Esophagus mucosa (tissue), 1 donor: ENCODE data around the gene TPST2. TPM values are rescaled to one million over a fixed set of nuclear protein-coding genes. Genes with fewer than 3 reads are reported as not detected.

Experiments used
- ATAC-seq: fragments of 200-7000 bp; cut with Tn5 transposase; one replicate; pipeline ENCODE4 v1.9.1; 2020
- total RNA-seq: library from RNA; stranded (reverse); gene quantifications from one replicate; pipeline ENCODE4 v1.2.4, GENCODE V29; 2023
- donor health status: DM: yes; HTN: yes; CAD: no.

The TPST2 gene
- total RNA-seq, 1 donor from 2014 or later: 17.5 TPM

GRCh38 chr22:26579331-26579886 is 10.5 kb downstream of the TPST2 start:
- peak; percentile 42 for ATAC-seq

GRCh38 chr22:26577081-26577480 is 12.9 kb downstream of the TPST2 start:
- no peak for ATAC-seq

- no peak for ATAC-seq
Observed at GRCh38 chr22:26576026-26576680, 13.8 kb downstream of the TPST2 start.

- ATAC-seq: no peak
Observed at GRCh38 chr22:26574001-26574723, 15.8 kb downstream of the TPST2 start.

- ATAC-seq: no peak
Observed at GRCh38 chr22:26573026-26573662, 16.8 kb downstream of the TPST2 start.

GRCh38 chr22:26570864-26571525 is 18.9 kb downstream of the TPST2 start:
- no peak for ATAC-seq

GRCh38 chr22:26570115-26570514 is 19.8 kb downstream of the TPST2 start:
- no peak for ATAC-seq

- peak; percentile 88 for ATAC-seq
Observed at GRCh38 chr22:26568207-26568706, 21.7 kb downstream of the TPST2 start.

- no peak for ATAC-seq
Observed at GRCh38 chr22:26567610-26568009, 22.3 kb downstream of the TPST2 start.

- ATAC-seq: no peak
Observed at GRCh38 chr22:26566994-26567393, 22.9 kb downstream of the TPST2 start.

GRCh38 chr22:26565889-26566288 is 24.0 kb downstream of the TPST2 start:
- no peak for ATAC-seq

GRCh38 chr22:26565181-26565580 is 24.8 kb downstream of the TPST2 start:
- ATAC-seq: peak; percentile 61

- ATAC-seq: no peak
Observed at GRCh38 chr22:26564672-26565071, 25.3 kb downstream of the TPST2 start.

GRCh38 chr22:26564181-26564580 is 25.8 kb downstream of the TPST2 start:
- ATAC-seq: peak; percentile 26

- ATAC-seq: no peak
Observed at GRCh38 chr22:26563022-26563421, 26.9 kb downstream of the TPST2 start.

- ATAC-seq: no peak
Observed at GRCh38 chr22:26561756-26562417, 28.0 kb downstream of the TPST2 start.

- no peak for ATAC-seq
Observed at GRCh38 chr22:26559961-26560575, 29.9 kb downstream of the TPST2 start.

GRCh38 chr22:26558248-26558895 is 31.6 kb downstream of the TPST2 start:
- ATAC-seq: no peak

- no peak for ATAC-seq
Observed at GRCh38 chr22:26556904-26557303, 33.0 kb downstream of the TPST2 start.

GRCh38 chr22:26555478-26555877 is 34.5 kb downstream of the TPST2 start:
- no peak for ATAC-seq

GRCh38 chr22:26554956-26555355 is 35.0 kb downstream of the TPST2 start:
- ATAC-seq: no peak
